ENCODE measurements around the gene LNPEP.
A peak's percentile ranks its signal among the peaks of the same experiment; 100 is the strongest.

Gene LNPEP

DNA sequence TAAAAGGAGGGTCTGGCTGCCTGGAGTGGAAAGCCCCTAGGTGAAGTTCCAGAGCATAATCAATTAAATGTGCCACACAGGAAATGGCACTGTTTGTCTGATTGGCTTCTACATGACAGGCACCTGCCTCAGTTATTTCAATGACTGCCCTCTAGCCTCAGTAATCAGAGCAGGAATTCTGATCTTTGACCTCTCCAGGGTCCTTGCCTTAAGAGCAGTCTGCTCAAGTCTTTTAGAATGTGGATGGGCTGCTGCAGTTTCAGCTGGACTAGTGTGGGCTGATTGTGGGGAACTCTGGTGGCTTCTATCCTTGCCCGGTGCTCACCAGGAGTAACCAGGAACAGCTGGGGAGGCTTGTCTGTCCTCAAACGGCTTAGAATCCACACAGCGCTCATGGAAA lies 107.6 kb downstream of the LNPEP start:
- Histone ChIP-seq H3K4me1 (ENCODE audit: insufficient read depth, low read length) (peaks cover 3% of the 10 kb centered on the region; the same call in 1 of the 2 replicates), H4K20me1 (ENCODE audit: insufficient read depth, low read length) (no peaks in the 10 kb centered on the region), H3K27ac (ENCODE audit: low read length) (no peak overlapping the region), H3K4me3 (ENCODE audit: low read depth in 1 of 2, low read length in 2 of 2) (no peak overlapping the region), H3K4me2 (ENCODE audit: insufficient read depth, low read length) (no peak overlapping the region), H3K9me3 (ENCODE audit: insufficient read depth, low read length, severe bottlenecking) (no peaks in the 10 kb centered on the region), H3K36me3 (ENCODE audit: insufficient read depth, low read length) (no peaks in the 10 kb centered on the region), H3K79me2 (ENCODE audit: insufficient read depth, low read length) (no peaks in the 10 kb centered on the region), H3K27me3 (ENCODE audit: insufficient read depth, low read length, poor library complexity) (no peaks in the 10 kb centered on the region), H2AFZ (ENCODE audit: low read depth, low read length) (no peak overlapping the region), H3K9ac (ENCODE audit: low read depth, low read length) (no peak overlapping the region)
- no peak for DNase-seq
- no peak for ATAC-seq (ENCODE audit: insufficient read depth, low read depth)
- TF ChIP-seq, protein P1, sequence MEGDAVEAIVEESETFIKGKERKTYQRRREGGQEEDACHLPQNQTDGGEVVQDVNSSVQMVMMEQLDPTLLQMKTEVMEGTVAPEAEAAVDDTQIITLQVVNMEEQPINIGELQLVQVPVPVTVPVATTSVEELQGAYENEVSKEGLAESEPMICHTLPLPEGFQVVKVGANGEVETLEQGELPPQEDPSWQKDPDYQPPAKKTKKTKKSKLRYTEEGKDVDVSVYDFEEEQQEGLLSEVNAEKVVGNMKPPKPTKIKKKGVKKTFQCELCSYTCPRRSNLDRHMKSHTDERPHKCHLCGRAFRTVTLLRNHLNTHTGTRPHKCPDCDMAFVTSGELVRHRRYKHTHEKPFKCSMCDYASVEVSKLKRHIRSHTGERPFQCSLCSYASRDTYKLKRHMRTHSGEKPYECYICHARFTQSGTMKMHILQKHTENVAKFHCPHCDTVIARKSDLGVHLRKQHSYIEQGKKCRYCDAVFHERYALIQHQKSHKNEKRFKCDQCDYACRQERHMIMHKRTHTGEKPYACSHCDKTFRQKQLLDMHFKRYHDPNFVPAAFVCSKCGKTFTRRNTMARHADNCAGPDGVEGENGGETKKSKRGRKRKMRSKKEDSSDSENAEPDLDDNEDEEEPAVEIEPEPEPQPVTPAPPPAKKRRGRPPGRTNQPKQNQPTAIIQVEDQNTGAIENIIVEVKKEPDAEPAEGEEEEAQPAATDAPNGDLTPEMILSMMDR (IDR thresholded peaks at IDR 0.05; ENCODE audit: borderline replicate concordance, extremely low read depth, low read length, poor library complexity, severe bottlenecking), result no peak
- no peak for TF ChIP-seq EZH2 (IDR thresholded peaks at IDR 0.05; ENCODE audit: borderline replicate concordance, low read depth, low read length, severe bottlenecking)

DNA sequence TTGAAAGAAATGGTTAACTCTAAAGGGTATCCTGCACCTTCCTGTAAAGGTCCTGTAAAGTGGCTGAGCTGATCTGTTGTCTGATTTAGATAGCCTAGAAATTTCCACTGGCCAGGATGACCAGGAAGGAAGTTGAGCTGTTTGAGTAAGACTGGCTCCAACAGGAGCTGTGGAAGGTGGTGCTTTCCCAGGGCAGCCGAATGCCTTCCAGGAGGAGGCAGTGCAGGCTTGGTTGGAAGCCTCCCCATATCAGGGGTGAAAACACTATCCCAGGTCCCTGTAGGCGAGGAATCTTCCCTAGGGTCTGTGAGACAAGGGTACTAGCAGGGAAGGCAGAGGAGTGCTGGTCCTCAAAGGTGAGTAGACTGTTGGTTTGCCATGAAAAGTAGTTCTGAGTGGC lies 108.2 kb downstream of the LNPEP start:
- Histone ChIP-seq H3K9me3 (ENCODE audit: insufficient read depth, low read length, severe bottlenecking) (no peaks in the 10 kb centered on the region), H2AFZ (ENCODE audit: low read depth, low read length) (no peak overlapping the region), H3K9ac (ENCODE audit: low read depth, low read length) (no peak overlapping the region), H3K27ac (ENCODE audit: low read length) (no peak overlapping the region), H3K4me1 (ENCODE audit: insufficient read depth, low read length) (peaks cover 3% of the 10 kb centered on the region; the same call in 1 of the 2 replicates), H3K36me3 (ENCODE audit: insufficient read depth, low read length) (no peaks in the 10 kb centered on the region), H4K20me1 (ENCODE audit: insufficient read depth, low read length) (no peaks in the 10 kb centered on the region), H3K79me2 (ENCODE audit: insufficient read depth, low read length) (no peaks in the 10 kb centered on the region), H3K27me3 (ENCODE audit: insufficient read depth, low read length, poor library complexity) (no peaks in the 10 kb centered on the region), H3K4me3 (ENCODE audit: low read depth in 1 of 2, low read length in 2 of 2) (no peak overlapping the region), H3K4me2 (ENCODE audit: insufficient read depth, low read length) (no peak overlapping the region)
- TF ChIP-seq EZH2 (IDR thresholded peaks at IDR 0.05; ENCODE audit: borderline replicate concordance, low read depth, low read length, severe bottlenecking), result no peak
- TF ChIP-seq, protein P1 (IDR thresholded peaks at IDR 0.05; ENCODE audit: borderline replicate concordance, extremely low read depth, low read length, poor library complexity, severe bottlenecking), result peak; percentile 22
- ATAC-seq (ENCODE audit: insufficient read depth, low read depth) (no peak), DNase-seq (no peak)

DNA sequence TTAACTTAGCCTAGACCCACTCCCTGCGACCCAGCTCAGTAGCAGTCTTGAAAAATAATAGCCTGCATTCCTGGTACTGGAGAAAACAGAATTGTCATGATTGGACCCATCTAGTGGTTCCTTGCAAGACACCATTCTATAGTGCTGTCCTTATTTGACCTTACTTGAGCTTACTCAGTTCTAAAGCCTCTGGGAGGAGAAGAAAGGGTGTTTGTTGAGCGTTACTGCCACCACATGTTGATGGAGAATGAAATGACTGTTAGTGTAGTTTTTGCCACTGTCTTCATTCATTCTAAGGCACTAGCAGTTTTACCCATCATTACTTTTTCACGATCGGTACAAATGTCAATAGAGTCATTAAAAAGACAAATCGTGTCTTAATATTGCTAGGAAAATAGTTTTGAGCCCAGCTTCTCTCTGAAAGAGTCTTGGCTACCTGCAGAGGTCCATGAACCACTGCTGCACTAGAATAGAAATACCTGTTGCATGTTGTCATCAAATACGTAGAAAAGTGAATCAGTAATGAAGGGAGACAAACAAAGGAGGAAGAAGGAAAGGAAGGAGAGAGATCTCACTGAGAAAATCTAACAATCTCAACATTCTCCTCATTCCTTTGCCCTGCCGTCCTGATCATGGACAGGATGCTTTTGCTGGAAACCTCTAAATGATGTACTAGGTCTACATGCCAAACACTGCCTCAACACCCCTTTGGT lies 110.5 kb downstream of the LNPEP start:
- H3K9me3 ChIP-seq (ENCODE audit: insufficient read depth, low read length, severe bottlenecking), result no peaks in the 10 kb centered on the region
- H3K27me3 ChIP-seq (ENCODE audit: insufficient read depth, low read length, poor library complexity), result no peaks in the 10 kb centered on the region
- TF ChIP-seq EZH2 (IDR thresholded peaks at IDR 0.05; ENCODE audit: borderline replicate concordance, low read depth, low read length, severe bottlenecking), result no peak
- TF ChIP-seq, protein P1 (IDR thresholded peaks at IDR 0.05; ENCODE audit: borderline replicate concordance, extremely low read depth, low read length, poor library complexity, severe bottlenecking), result peak; percentile 48
- no peak overlapping the region for H3K4me3 ChIP-seq (ENCODE audit: low read depth in 1 of 2, low read length in 2 of 2)
- H3K27ac ChIP-seq (ENCODE audit: low read length), result no peak overlapping the region
- no peaks in the 10 kb centered on the region for H3K36me3 ChIP-seq (ENCODE audit: insufficient read depth, low read length)
- H3K4me1 ChIP-seq (ENCODE audit: insufficient read depth, low read length), result peaks cover 3% of the 10 kb centered on the region; the same call in 1 of the 2 replicates
- no peak for DNase-seq
- no peak overlapping the region for H3K9ac ChIP-seq (ENCODE audit: low read depth, low read length)
- peak; percentile 67; the same call in 2 of the 3 replicates for ATAC-seq (ENCODE audit: insufficient read depth, low read depth)
- no peaks in the 10 kb centered on the region for H3K79me2 ChIP-seq (ENCODE audit: insufficient read depth, low read length)
- no peak overlapping the region for H3K4me2 ChIP-seq (ENCODE audit: insufficient read depth, low read length)
- no peak overlapping the region for H2AFZ ChIP-seq (ENCODE audit: low read depth, low read length)
- no peaks in the 10 kb centered on the region for H4K20me1 ChIP-seq (ENCODE audit: insufficient read depth, low read length)
